Measurements from ENCODE around the gene STAM.

Gene STAM

GRCh38 chr10:17652585-17652984, 8.6 kb downstream of the STAM start (continued):
- TF ChIP-seq, protein P1, sequence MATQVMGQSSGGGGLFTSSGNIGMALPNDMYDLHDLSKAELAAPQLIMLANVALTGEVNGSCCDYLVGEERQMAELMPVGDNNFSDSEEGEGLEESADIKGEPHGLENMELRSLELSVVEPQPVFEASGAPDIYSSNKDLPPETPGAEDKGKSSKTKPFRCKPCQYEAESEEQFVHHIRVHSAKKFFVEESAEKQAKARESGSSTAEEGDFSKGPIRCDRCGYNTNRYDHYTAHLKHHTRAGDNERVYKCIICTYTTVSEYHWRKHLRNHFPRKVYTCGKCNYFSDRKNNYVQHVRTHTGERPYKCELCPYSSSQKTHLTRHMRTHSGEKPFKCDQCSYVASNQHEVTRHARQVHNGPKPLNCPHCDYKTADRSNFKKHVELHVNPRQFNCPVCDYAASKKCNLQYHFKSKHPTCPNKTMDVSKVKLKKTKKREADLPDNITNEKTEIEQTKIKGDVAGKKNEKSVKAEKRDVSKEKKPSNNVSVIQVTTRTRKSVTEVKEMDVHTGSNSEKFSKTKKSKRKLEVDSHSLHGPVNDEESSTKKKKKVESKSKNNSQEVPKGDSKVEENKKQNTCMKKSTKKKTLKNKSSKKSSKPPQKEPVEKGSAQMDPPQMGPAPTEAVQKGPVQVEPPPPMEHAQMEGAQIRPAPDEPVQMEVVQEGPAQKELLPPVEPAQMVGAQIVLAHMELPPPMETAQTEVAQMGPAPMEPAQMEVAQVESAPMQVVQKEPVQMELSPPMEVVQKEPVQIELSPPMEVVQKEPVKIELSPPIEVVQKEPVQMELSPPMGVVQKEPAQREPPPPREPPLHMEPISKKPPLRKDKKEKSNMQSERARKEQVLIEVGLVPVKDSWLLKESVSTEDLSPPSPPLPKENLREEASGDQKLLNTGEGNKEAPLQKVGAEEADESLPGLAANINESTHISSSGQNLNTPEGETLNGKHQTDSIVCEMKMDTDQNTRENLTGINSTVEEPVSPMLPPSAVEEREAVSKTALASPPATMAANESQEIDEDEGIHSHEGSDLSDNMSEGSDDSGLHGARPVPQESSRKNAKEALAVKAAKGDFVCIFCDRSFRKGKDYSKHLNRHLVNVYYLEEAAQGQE (tag by site-specific recombination; IDR thresholded peaks at IDR 0.05) = no peak
- TF ChIP-seq ZNF621 (tag by site-specific recombination; IDR thresholded peaks at IDR 0.05) (no peak), ZSCAN16 (tag by site-specific recombination; IDR thresholded peaks at IDR 0.05) (no peak), ZNF473 (tag by site-specific recombination; IDR thresholded peaks at IDR 0.05) (no peak), SP7 (tag by site-specific recombination; IDR thresholded peaks at IDR 0.05) (no peak), ZNF596 (tag by site-specific recombination; IDR thresholded peaks at IDR 0.05) (no peak), ZNF391 (tag by site-specific recombination; IDR thresholded peaks at IDR 0.05; ENCODE audit: borderline replicate concordance, low read depth) (no peak), RBAK (tag by site-specific recombination; IDR thresholded peaks at IDR 0.05) (no peak), GLI2 (tag by site-specific recombination; IDR thresholded peaks at IDR 0.05; ENCODE audit: borderline replicate concordance, low read depth) (no peak), KLF8 (tag by site-specific recombination; IDR thresholded peaks at IDR 0.05) (no peak)
- TF ChIP-seq, protein P2, sequence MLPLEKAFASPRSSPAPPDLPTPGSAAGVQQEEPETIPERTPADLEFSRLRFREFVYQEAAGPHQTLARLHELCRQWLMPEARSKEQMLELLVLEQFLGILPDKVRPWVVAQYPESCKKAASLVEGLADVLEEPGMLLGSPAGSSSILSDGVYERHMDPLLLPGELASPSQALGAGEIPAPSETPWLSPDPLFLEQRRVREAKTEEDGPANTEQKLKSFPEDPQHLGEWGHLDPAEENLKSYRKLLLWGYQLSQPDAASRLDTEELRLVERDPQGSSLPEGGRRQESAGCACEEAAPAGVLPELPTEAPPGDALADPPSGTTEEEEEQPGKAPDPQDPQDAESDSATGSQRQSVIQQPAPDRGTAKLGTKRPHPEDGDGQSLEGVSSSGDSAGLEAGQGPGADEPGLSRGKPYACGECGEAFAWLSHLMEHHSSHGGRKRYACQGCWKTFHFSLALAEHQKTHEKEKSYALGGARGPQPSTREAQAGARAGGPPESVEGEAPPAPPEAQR (tag by site-specific recombination; IDR thresholded peaks at IDR 0.05) = no peak
- TF ChIP-seq, protein P3, sequence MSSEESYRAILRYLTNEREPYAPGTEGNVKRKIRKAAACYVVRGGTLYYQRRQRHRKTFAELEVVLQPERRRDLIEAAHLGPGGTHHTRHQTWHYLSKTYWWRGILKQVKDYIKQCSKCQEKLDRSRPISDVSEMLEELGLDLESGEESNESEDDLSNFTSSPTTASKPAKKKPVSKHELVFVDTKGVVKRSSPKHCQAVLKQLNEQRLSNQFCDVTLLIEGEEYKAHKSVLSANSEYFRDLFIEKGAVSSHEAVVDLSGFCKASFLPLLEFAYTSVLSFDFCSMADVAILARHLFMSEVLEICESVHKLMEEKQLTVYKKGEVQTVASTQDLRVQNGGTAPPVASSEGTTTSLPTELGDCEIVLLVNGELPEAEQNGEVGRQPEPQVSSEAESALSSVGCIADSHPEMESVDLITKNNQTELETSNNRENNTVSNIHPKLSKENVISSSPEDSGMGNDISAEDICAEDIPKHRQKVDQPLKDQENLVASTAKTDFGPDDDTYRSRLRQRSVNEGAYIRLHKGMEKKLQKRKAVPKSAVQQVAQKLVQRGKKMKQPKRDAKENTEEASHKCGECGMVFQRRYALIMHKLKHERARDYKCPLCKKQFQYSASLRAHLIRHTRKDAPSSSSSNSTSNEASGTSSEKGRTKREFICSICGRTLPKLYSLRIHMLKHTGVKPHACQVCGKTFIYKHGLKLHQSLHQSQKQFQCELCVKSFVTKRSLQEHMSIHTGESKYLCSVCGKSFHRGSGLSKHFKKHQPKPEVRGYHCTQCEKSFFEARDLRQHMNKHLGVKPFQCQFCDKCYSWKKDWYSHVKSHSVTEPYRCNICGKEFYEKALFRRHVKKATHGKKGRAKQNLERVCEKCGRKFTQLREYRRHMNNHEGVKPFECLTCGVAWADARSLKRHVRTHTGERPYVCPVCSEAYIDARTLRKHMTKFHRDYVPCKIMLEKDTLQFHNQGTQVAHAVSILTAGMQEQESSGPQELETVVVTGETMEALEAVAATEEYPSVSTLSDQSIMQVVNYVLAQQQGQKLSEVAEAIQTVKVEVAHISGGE (tag by site-specific recombination; conservative IDR thresholded peaks at IDR 0.05; ENCODE audit: low read depth) = no peak

- Histone ChIP-seq H3K4me1 (ENCODE audit: control insufficient read depth, insufficient read depth, low read length) (no peaks in the 10 kb centered on the region), H3K36me3 (ENCODE audit: control insufficient read depth in 2 of 2, insufficient read depth in 1 of 2, low read length in 2 of 2) (peaks cover 0 to 6% of the 10 kb centered on the region in 2 experiments; a peak in 1 of 3 replicates), H3K27ac (ENCODE audit: extremely low read depth, low read depth, low read length) (no peak overlapping the region), H3K4me3 (ENCODE audit: low read depth, low read length) (no peak overlapping the region), H3K9me3 (ENCODE audit: control insufficient read depth, insufficient read depth, low read depth, low read length) (no peaks in the 10 kb centered on the region)
- no peak for TF ChIP-seq HOXD13 (CRISPR knock-in tag; IDR thresholded peaks at IDR 0.05; ENCODE audit: borderline replicate concordance)
- TF ChIP-seq ZSCAN30 (tag by site-specific recombination; IDR thresholded peaks at IDR 0.05) = no peak
- no peak for TF ChIP-seq ZNF37A (tag by site-specific recombination; IDR thresholded peaks at IDR 0.05)
- TF ChIP-seq TCF7L2 (IDR thresholded peaks at IDR 0.05; ENCODE audit: borderline replicate concordance, low read depth, low read length) = no peak
- POLR2A ChIA-PET = interaction anchor here (1.6 kb wide), 1 partner anchor 11 kb away, joined by 3 read pairs; the partner anchor contains the start of gene STAM
- CTCF ChIA-PET = interaction anchor here (0.6 to 0.7 kb wide), 3 partner anchors 35 to 279 kb away, joined by 3 read pairs; no protein-coding TSS in a partner anchor
Measured at GRCh38 chr10:17655009-17655408, 11.1 kb downstream of the STAM start.
